ENCODE data around the gene E2F7.

The E2F7 gene

DNA sequence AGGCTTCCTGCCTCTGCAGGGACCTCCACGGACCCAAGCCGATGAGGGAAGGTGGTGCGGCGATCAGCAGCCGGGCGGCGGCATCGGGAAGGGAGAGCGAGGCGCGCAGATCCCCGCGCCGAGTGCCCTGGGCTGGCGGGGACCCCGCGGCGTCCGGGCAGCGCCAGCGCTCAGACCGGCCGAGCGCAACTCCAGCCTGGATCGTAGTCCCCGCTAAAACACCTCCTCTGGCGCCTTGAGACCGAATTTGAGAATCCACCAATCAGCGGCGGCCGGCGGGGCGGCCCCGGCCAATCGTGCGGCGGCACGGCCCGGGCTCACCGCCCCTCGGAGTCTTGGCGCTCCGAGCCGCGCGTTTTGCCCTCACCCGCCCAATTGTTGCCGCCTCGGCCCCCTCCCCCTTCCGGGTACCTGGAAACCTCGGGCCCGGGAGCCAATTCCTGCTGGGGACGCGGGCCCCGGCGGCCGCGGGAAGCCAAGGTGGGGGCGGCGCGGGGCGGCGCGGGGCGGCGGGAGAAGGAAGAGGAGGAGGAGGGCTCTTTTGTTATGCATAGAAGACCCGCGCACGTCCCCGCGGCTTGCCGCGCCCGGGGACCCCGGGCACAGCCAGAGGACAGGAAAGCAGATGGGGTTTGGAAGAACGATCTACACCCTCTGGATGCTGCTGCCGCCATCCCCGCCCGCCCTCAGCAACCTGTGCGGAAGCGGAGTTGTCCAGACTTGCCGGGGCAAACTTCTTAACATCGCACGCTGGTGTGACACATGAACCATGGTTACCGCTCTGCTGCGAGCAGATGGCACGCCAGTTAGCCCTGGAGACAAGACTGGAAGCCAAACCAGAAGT lies at the start of gene E2F7:
TSS of gene E2F7 (minus strand) at position 209 of the 844 bp plus-strand sequence. CDS start 934 bp downstream, outside the sequence.
- H3K4me3 ChIP-seq (ENCODE audit: low read depth in 1 of 2, low read length in 1 of 2), result peak within 1 kb of the TSS; percentile 56 to 72
- no peaks in the 10 kb centered on the region for H3K36me3 ChIP-seq
- H3K4me1 ChIP-seq (ENCODE audit: control insufficient read depth in 1 of 2, insufficient read depth in 1 of 2, low read depth in 1 of 2, low read length in 1 of 2), result peaks cover 15 to 22% of the 10 kb centered on the region in 2 experiments
- H3K9me3 ChIP-seq, result no peaks in the 10 kb centered on the region
- H3K27me3 ChIP-seq, result peaks cover 58% of the 10 kb centered on the region
- H3K27ac ChIP-seq, result no peak within 1 kb of the TSS
- TF ChIP-seq, protein P1, sequence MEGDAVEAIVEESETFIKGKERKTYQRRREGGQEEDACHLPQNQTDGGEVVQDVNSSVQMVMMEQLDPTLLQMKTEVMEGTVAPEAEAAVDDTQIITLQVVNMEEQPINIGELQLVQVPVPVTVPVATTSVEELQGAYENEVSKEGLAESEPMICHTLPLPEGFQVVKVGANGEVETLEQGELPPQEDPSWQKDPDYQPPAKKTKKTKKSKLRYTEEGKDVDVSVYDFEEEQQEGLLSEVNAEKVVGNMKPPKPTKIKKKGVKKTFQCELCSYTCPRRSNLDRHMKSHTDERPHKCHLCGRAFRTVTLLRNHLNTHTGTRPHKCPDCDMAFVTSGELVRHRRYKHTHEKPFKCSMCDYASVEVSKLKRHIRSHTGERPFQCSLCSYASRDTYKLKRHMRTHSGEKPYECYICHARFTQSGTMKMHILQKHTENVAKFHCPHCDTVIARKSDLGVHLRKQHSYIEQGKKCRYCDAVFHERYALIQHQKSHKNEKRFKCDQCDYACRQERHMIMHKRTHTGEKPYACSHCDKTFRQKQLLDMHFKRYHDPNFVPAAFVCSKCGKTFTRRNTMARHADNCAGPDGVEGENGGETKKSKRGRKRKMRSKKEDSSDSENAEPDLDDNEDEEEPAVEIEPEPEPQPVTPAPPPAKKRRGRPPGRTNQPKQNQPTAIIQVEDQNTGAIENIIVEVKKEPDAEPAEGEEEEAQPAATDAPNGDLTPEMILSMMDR (IDR thresholded peaks at IDR 0.05), result no peak

DNA sequence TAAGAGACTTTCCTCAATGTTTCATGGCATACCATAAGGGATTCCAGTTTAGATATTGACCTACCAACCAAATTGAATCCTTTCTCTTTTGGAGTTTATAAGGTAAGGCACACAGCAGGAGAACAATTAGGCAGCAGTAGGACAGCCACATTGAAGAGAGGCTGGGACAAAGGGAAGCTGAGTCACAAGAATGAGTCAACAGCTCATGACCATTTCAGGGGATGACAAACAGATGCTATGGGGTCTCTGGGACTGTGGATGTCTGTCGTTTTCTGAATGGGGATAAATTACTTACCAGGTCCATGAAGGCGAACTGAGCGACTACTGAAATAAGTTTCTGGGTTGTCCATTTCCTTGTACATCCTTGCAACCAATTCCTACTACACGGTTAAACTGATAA lies 48.6 kb upstream of the E2F7 start:
- H3K27me3 ChIP-seq, result no peaks in the 10 kb centered on the region
- H3K36me3 ChIP-seq, result no peaks in the 10 kb centered on the region
- H3K9me3 ChIP-seq, result no peaks in the 10 kb centered on the region
- TF ChIP-seq, protein P1 (IDR thresholded peaks at IDR 0.05), result no peak
- H3K4me1 ChIP-seq (ENCODE audit: control insufficient read depth in 1 of 2, insufficient read depth in 1 of 2, low read depth in 1 of 2, low read length in 1 of 2), result no peaks in the 10 kb centered on the region
- no peak overlapping the region for H3K27ac ChIP-seq
- no peak overlapping the region for H3K4me3 ChIP-seq (ENCODE audit: low read depth in 1 of 2, low read length in 1 of 2)

DNA sequence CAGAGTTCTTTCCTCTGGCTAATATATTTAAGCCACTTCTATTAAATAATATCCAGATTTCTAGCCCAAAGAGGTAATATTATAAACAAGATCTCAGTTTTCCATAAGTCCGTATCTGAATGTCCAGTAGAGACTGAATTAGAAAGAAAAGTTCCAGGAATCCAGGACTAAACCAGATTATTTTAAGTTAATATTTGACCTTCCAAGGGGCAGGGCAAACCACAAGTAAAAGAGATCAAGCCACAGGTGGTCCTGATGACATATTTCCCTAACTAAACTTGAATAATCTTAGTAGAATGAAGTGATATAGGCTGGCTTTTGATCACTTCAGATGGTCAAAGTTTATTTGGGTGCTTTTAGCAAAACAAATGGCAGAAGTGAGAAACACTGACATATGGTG lies 43.3 kb upstream of the E2F7 start:
- TF ChIP-seq, protein P1 (IDR thresholded peaks at IDR 0.05), result no peak
- H3K4me3 ChIP-seq (ENCODE audit: low read depth in 1 of 2, low read length in 1 of 2), result no peak overlapping the region
- no peak overlapping the region for H3K27ac ChIP-seq
- H3K4me1 ChIP-seq (ENCODE audit: control insufficient read depth in 1 of 2, insufficient read depth in 1 of 2, low read depth in 1 of 2, low read length in 1 of 2), result no peaks in the 10 kb centered on the region
- H3K9me3 ChIP-seq, result no peaks in the 10 kb centered on the region
- H3K27me3 ChIP-seq, result no peaks in the 10 kb centered on the region
- H3K36me3 ChIP-seq, result no peaks in the 10 kb centered on the region

- Histone ChIP-seq H3K9me3 (no peaks in the 10 kb centered on the region), H3K4me1 (ENCODE audit: control insufficient read depth in 1 of 2, insufficient read depth in 1 of 2, low read depth in 1 of 2, low read length in 1 of 2) (no peaks in the 10 kb centered on the region), H3K4me3 (ENCODE audit: low read depth in 1 of 2, low read length in 1 of 2) (no peak overlapping the region), H3K27me3 (no peaks in the 10 kb centered on the region), H3K36me3 (no peaks in the 10 kb centered on the region), H3K27ac (no peak overlapping the region)
- TF ChIP-seq, protein P1 (IDR thresholded peaks at IDR 0.05), result no peak
These were observed 41.8 kb upstream of the E2F7 start for GRCh38 chr12:77107121-77107520.

DNA sequence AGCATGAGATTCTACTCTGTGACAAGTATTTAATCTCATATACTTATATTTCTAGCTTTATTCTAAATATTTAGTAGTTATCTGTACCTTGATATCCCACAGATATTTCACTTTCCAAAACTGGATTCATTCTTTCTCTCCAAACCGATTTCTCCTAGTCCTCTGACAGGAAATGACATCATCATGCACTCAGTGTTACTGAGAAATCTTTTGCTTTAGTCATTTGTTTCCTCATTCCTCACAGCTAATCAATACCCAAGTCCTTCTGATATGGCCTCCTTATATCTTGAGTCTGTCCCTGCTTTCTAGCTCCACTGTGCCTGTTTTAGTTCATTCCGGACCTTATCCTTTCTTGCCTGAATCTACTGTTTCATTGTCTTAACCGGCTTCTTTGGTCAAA lies 39.4 kb upstream of the E2F7 start:
- Histone ChIP-seq H3K9me3 (no peaks in the 10 kb centered on the region), H3K27ac (no peak overlapping the region), H3K36me3 (no peaks in the 10 kb centered on the region), H3K27me3 (no peaks in the 10 kb centered on the region), H3K4me1 (ENCODE audit: control insufficient read depth in 1 of 2, insufficient read depth in 1 of 2, low read depth in 1 of 2, low read length in 1 of 2) (no peaks in the 10 kb centered on the region), H3K4me3 (ENCODE audit: low read depth in 1 of 2, low read length in 1 of 2) (no peak overlapping the region)
- TF ChIP-seq, protein P1 (IDR thresholded peaks at IDR 0.05), result no peak

Measured in neutrophil (primary cell).